Heart right ventricle (tissue), 16 donors: ENCODE measurements around the gene LNP1. TPM values are rescaled to one million over a fixed set of nuclear protein-coding genes. Genes with fewer than 3 reads are reported as not detected.

Source experiments
- ATAC-seq, 8 donors: fragments of 200-7000 bp; cut with Tn5 transposase; one replicate each; pipeline ENCODE4 v1.9.1; 2020; ENCODE audit warnings: mild to moderate bottlenecking in 8 of 8, moderate library complexity in 8 of 8, moderate number of reproducible peaks in 1 of 8
- DNase-seq, 2 donors: peaks; one replicate each; pipeline ENCODE4 v3.0.0-alpha.2; 2020
- H3K27ac ChIP-seq, 10 donors: fragments of 200-600 bp; sonication (generic) in 2 of 10; one replicate each; pipeline versions ENCODE4 v1.5.0 to v1.8.0; 2020 to 2022; ENCODE audit warnings: mild to moderate bottlenecking in 3 of 10
- H3K27me3 ChIP-seq, 7 donors: fragments of 200-600 bp; one replicate each; pipeline ENCODE4 v1.8.0; 2021 to 2022; ENCODE audit warnings: mild to moderate bottlenecking in 2 of 7
- H3K36me3 ChIP-seq, 9 donors: fragments of 200-600 bp; sonication (generic) in 1 of 9; one replicate each; pipeline versions ENCODE4 v1.5.0 to v1.8.0; 2020 to 2022; ENCODE audit warnings: mild to moderate bottlenecking in 2 of 9
- H3K4me1 ChIP-seq, 9 donors: fragments of 200-600 bp; sonication (generic) in 1 of 9; one replicate each; pipeline versions ENCODE4 v1.5.0 to v1.8.0; 2020 to 2022; ENCODE audit warnings: mild to moderate bottlenecking in 4 of 9
- H3K4me3 ChIP-seq, 10 donors: fragments of 200-600 bp; sonication (generic) in 2 of 10; one replicate each; pipeline versions ENCODE4 v1.5.0 to v1.8.0; 2020 to 2022; ENCODE audit warnings: mild to moderate bottlenecking in 7 of 10, moderate library complexity in 2 of 10
- H3K9me3 ChIP-seq, 11 donors: fragments of 200-600 bp in 10 of 11; sonication (generic) in 2 of 11; one replicate each; pipeline versions ENCODE4 v1.5.0 to v1.8.0; 2013 to 2022; ENCODE audit warnings: mild to moderate bottlenecking in 2 of 11, control low read depth in 1 of 11, moderate library complexity in 1 of 11
- CTCF ChIP-seq, 9 donors: fragments of 200-600 bp; sonication (generic) in 2 of 9; IDR thresholded peaks; one replicate each; pipeline versions ENCODE4 v1.5.0 to v1.8.0; 2021 to 2022; ENCODE audit warnings: antibody characterized with exemption in 9 of 9, mild to moderate bottlenecking in 5 of 9, moderate library complexity in 1 of 9
- WGBS, 2 donors: extraction: QIAGEN DNeasy Blood & Tissue Kit; methylation state at CpG; one replicate each; pipeline ENCODE4 v1.1.7; 2013; ENCODE audit warnings: inconsistent platforms in 1 of 2; 5-methylcytosine and 5-hydroxymethylcytosine counted together
- intact Hi-C, 10 donors: fragments of 100-400 bp; cut with DNase I; formaldehyde crosslinking; loops; one replicate each; pipeline versions ENCODE4 v1.11.1 to v1.14.2; 2022
- polyA plus RNA-seq, 2 donors: library from polyadenylated mRNA; stranded (reverse); fragments of 200-250 nt; gene quantifications; one replicate each; pipeline ENCODE4 v1.2.3, GENCODE V29; 2013
- total RNA-seq, 10 donors: library from RNA; stranded (reverse); fragmentation: NEBNext Ultra II Directional in 3 of 10; extraction: Animal tissue kit (Norgen Biotek cat#: 25700) in 3 of 10; gene quantifications; one replicate each; pipeline versions ENCODE4 v1.2.1 to v1.2.4, GENCODE V29; 2021 to 2023
- donor health status: Arrhythmogenic right ventricular cardiomyopathy.
- donor health status: ischemic (EF 13 %, LVEDD 7.1; RV severe dilation, severe dysfunction).
- donor health status: healthy with polysubstance abuse.
- donor health status: DM: no; HTN: yes; CAD: no.
- donor health status: DM: no; HTN: no; CAD: no.
- donor health status: ischemic (EF 25% LVEDD 6.9; RV normal size, moderate dysfunction).
- donor health status: ischemic (EF 25% LVEDD 5.7; RV mildly dilated, moderate dysfunction).
- donor health status: healthy.
- donor health status: DM: yes; HTN: yes; CAD: no.
- donor health status: Ischemic cardiomyopathy.
- donor health status: ischemic (EF 35%, LVEDD 5.7; RV mildly dilated, moderate dysfunction).
- donor health status: nonischemic (EF 11% LVEDD 7.7; RV severe dilation, severe dysfunction).
- donor health status: DM: yes; HTN: yes; CAD: no.
- donor health status: PGD.
- donor health status: ischemic (EF 29% LVEDD 5.4; RV normal size, mild dysfunction).
- donor health status: nonischemic (EF 23%, LVEDD 6.1; RV moderate dilation, normal function).

LNP1 gene
- total and polyA plus RNA-seq, 12 donors, result 1.2 to 5.3 (median 3.8) TPM

DNA sequence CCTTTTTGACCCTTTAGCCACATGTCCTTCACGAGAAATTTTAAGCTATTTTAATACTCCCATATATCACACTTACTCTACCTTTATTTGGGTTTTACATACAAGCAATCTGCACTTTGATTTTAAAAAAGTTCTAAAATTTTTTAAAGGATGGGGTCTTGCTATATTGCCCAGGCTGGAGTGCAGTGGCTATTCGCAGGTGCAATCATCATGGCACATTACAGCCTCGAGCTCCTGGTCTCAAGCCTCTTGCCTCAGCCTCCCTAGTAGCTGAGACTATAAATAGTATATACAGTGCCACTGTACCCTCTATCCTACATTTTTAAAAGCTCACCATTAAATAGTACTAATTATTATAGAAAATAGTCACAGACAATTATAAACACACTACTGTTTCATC, 36.9 kb upstream of the LNP1 start:
- DNase-seq (no peak), ATAC-seq (no peak)
- intact Hi-C loops, result no loop called here
- Histone ChIP-seq H3K4me3 (no peak overlapping the region), H3K27me3 (no peaks in the 10 kb centered on the region), H3K36me3 (peaks cover 0 to 99% (median 50%) of the 10 kb centered on the region in 9 donors), H3K9me3 (peaks cover 0 to 13% (median 6%) of the 10 kb centered on the region in 11 donors), H3K27ac (no peak overlapping the region), H3K4me1 (peaks cover 0 to 4% (median 0%) of the 10 kb centered on the region in 9 donors)
- no peak for TF ChIP-seq CTCF (IDR thresholded peaks at IDR 0.05)
- WGBS, 2 donors, result 90 to 95% methylated on average over 3 of the region's 3 CpGs

DNA sequence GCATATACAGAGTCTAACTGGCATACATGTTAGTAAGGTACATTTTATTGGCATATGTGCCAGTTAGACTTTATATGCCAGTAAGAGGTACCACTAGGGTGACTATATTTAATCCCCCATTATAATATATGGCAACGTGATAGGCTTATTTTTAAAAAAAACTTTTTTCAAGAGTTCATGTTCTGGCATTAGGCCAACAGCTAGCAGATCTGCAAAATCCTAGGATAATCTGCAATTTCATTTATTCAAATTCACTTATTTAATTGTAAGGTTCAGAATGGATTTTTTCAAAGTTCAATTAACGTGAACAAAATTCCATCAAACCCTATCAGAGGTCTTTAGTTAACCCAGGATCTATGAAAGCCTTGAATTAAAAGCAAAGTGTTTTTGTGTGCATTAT, 34.9 kb upstream of the LNP1 start:
- H3K4me3 ChIP-seq, result no peak overlapping the region
- intact Hi-C loops, result no loop called here
- WGBS, 2 donors, result 67 to 79% methylated on average over 2 of the region's 2 CpGs
- no peak overlapping the region for H3K27ac ChIP-seq
- peaks cover 0 to 13% (median 6%) of the 10 kb centered on the region in 11 donors for H3K9me3 ChIP-seq
- DNase-seq (no peak), ATAC-seq (no peak)
- peaks cover 0 to 100% (median 56%) of the 10 kb centered on the region in 9 donors for H3K36me3 ChIP-seq
- peaks cover 0 to 4% (median 0%) of the 10 kb centered on the region in 9 donors for H3K4me1 ChIP-seq
- H3K27me3 ChIP-seq, result no peaks in the 10 kb centered on the region
- TF ChIP-seq CTCF (IDR thresholded peaks at IDR 0.05), result no peak

GRCh38 chr3:100368441-100368840, 32.9 kb upstream of the LNP1 start:
- DNase-seq (no peak), ATAC-seq (no peak)
- TF ChIP-seq CTCF (IDR thresholded peaks at IDR 0.05), result no peak
- no peak overlapping the region for H3K4me3 ChIP-seq
- H3K4me1 ChIP-seq, result peaks cover 0 to 4% (median 0%) of the 10 kb centered on the region in 9 donors
- no peaks in the 10 kb centered on the region for H3K27me3 ChIP-seq
- intact Hi-C loops, result no loop called here
- H3K36me3 ChIP-seq, result peaks cover 0 to 100% (median 45%) of the 10 kb centered on the region in 9 donors
- H3K27ac ChIP-seq, result no peak overlapping the region
- no peaks in the 10 kb centered on the region for H3K9me3 ChIP-seq
- 60 to 76% methylated on average over 8 of the region's 8 CpGs for WGBS, 2 donors

GRCh38 chr3:100370756-100371155, 30.6 kb upstream of the LNP1 start:
- Histone ChIP-seq H3K36me3 (peaks cover 0 to 100% (median 31%) of the 10 kb centered on the region in 9 donors), H3K9me3 (no peaks in the 10 kb centered on the region), H3K27me3 (no peaks in the 10 kb centered on the region), H3K4me3 (no peak overlapping the region), H3K4me1 (peaks cover 0 to 4% (median 0%) of the 10 kb centered on the region in 9 donors), H3K27ac (no peak overlapping the region)
- intact Hi-C loops, result no loop called here
- TF ChIP-seq CTCF (IDR thresholded peaks at IDR 0.05), result no peak
- DNase-seq, result no peak
- WGBS, 2 donors, result 76 to 90% methylated on average over 1 of the region's 1 CpG
- no peak for ATAC-seq
